Measurements from ENCODE around the gene ZCWPW1. TPM values are rescaled to one million over a fixed set of nuclear protein-coding genes. Genes with fewer than 3 reads are reported as not detected.
A peak's percentile ranks its signal among the peaks of the same experiment; 100 is the strongest.
"Not testable (repeated sequence)": the region's sequence is repeated elsewhere in the genome, so short reads cannot be mapped to it uniquely, and the experiment has no call there.

ZCWPW1 gene
- total RNA-seq, 1 donor, result 2.4 TPM

GRCh38 chr7:100402241-100402640 is 26.3 kb downstream of the ZCWPW1 start:
- DNase-seq (ENCODE audit: low read depth in 2 of 3, low spot score in 2 of 3), result no peak

GRCh38 chr7:100401811-100402210 is 26.7 kb downstream of the ZCWPW1 start:
- no peak for DNase-seq (ENCODE audit: low read depth in 2 of 3, low spot score in 2 of 3)

- DNase-seq (ENCODE audit: low read depth in 2 of 3, low spot score in 2 of 3), result peak in 2 of 3 donors; percentile 17 to 20
Measured at GRCh38 chr7:100400656-100401055, 27.8 kb downstream of the ZCWPW1 start.

- no peak for DNase-seq (ENCODE audit: low read depth in 2 of 3, low spot score in 2 of 3)
Measured at GRCh38 chr7:100400041-100400440, 28.5 kb downstream of the ZCWPW1 start.

- no peak for DNase-seq (ENCODE audit: low read depth in 2 of 3, low spot score in 2 of 3)
Measured at GRCh38 chr7:100398239-100398638, 30.3 kb downstream of the ZCWPW1 start.

- no peak for DNase-seq (ENCODE audit: low read depth in 2 of 3, low spot score in 2 of 3)
Measured at GRCh38 chr7:100397315-100398081, 31.0 kb downstream of the ZCWPW1 start.

- peak in 1 of 3 donors; percentile 28 for DNase-seq (ENCODE audit: low read depth in 2 of 3, low spot score in 2 of 3)
Measured at GRCh38 chr7:100396421-100396982, 32.0 kb downstream of the ZCWPW1 start.

GRCh38 chr7:100394077-100394476 is 34.4 kb downstream of the ZCWPW1 start:
- no peak for DNase-seq (ENCODE audit: low read depth in 2 of 3, low spot score in 2 of 3)

GRCh38 chr7:100393233-100393905 is 35.1 kb downstream of the ZCWPW1 start:
- DNase-seq (ENCODE audit: low read depth in 2 of 3, low spot score in 2 of 3), result no peak

GRCh38 chr7:100390286-100391009 is 38.1 kb downstream of the ZCWPW1 start:
- DNase-seq (ENCODE audit: low read depth in 2 of 3, low spot score in 2 of 3), result no peak

GRCh38 chr7:100389437-100390088 is 38.9 kb downstream of the ZCWPW1 start:
- no peak for DNase-seq (ENCODE audit: low read depth in 2 of 3, low spot score in 2 of 3)

- DNase-seq (ENCODE audit: low read depth in 2 of 3, low spot score in 2 of 3), result no peak
Measured at GRCh38 chr7:100387695-100388094, 40.8 kb downstream of the ZCWPW1 start.

GRCh38 chr7:100386940-100387339 is 41.6 kb downstream of the ZCWPW1 start:
- DNase-seq (ENCODE audit: low read depth in 2 of 3, low spot score in 2 of 3), result no peak

- DNase-seq (ENCODE audit: low read depth in 2 of 3, low spot score in 2 of 3), result no peak
Measured at GRCh38 chr7:100384628-100385294, 43.7 kb downstream of the ZCWPW1 start.

- DNase-seq (ENCODE audit: low read depth in 2 of 3, low spot score in 2 of 3), result not testable (repeated sequence)
Measured at GRCh38 chr7:100382234-100382853, 46.2 kb downstream of the ZCWPW1 start.

GRCh38 chr7:100381531-100382233 is 46.8 kb downstream of the ZCWPW1 start:
- DNase-seq (ENCODE audit: low read depth in 2 of 3, low spot score in 2 of 3), result not testable (repeated sequence)

GRCh38 chr7:100380196-100380595 is 48.3 kb downstream of the ZCWPW1 start:
- DNase-seq (ENCODE audit: low read depth in 2 of 3, low spot score in 2 of 3), result no peak

GRCh38 chr7:100378114-100378755 is 50.3 kb downstream of the ZCWPW1 start:
- DNase-seq (ENCODE audit: low read depth in 2 of 3, low spot score in 2 of 3), result no peak

GRCh38 chr7:100376066-100376465 is 52.4 kb downstream of the ZCWPW1 start:
- no peak for DNase-seq (ENCODE audit: low read depth in 2 of 3, low spot score in 2 of 3)
